Ishikawa (cell line): ENCODE data around the gene PTPMT1.

Source experiments
- EGR1 ChIP-seq: IDR thresholded peaks from 2 replicates; pipeline ENCODE4 v1.6.1; 2012
- REST ChIP-seq: IDR thresholded peaks from 2 replicates; pipeline ENCODE4 v1.6.1; 2012; ENCODE audit warnings: low read depth, mild to moderate bottlenecking
- TAF1 ChIP-seq: IDR thresholded peaks from 2 replicates; pipeline ENCODE4 v1.6.1; 2012; ENCODE audit warnings: low read depth, mild to moderate bottlenecking
- YY1 ChIP-seq: IDR thresholded peaks from 2 replicates; pipeline ENCODE4 v1.6.1; 2012; ENCODE audit warnings: low read depth

DNA sequence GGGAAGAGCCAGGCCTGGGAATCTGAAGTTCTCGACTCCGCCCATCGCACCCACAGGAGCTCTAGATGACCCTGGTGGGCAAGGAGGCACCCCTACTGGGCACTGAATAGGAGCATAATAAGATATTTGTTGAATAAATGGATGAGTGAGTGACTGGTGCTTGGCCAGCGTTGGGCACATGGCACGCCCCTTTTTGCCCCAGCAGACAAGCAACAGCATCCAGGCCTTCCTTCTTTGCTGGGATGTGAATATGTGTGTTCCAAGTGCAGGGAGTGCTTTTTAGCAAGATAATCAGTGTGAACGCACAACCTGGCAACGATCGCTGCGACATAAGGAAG lies 12.0 kb upstream of the PTPMT1 start:
- TF ChIP-seq TAF1 (no peak), YY1 (no peak), EGR1 (no peak), REST (no peak)
